Skin epidermis (tissue), 12 donors: Measurements from ENCODE around the gene RPN2.

Source experiments
- H3K27ac ChIP-seq, 21 experiments: fragments of 200-600 bp; sonication (generic) in 11 of 21; one replicate each; pipeline ENCODE4 v1.5.0; 2020; ENCODE audit warnings: mild to moderate bottlenecking in 3 of 21, inconsistent platforms in 2 of 21, moderate library complexity in 2 of 21
- H3K4me3 ChIP-seq, 7 experiments: fragments of 200-600 bp; sonication (generic) in 2 of 7; one replicate each; pipeline ENCODE4 v1.5.0; 2020; ENCODE audit warnings: inconsistent platforms in 2 of 7, mild to moderate bottlenecking in 2 of 7, moderate library complexity in 1 of 7

The RPN2 gene

DNA sequence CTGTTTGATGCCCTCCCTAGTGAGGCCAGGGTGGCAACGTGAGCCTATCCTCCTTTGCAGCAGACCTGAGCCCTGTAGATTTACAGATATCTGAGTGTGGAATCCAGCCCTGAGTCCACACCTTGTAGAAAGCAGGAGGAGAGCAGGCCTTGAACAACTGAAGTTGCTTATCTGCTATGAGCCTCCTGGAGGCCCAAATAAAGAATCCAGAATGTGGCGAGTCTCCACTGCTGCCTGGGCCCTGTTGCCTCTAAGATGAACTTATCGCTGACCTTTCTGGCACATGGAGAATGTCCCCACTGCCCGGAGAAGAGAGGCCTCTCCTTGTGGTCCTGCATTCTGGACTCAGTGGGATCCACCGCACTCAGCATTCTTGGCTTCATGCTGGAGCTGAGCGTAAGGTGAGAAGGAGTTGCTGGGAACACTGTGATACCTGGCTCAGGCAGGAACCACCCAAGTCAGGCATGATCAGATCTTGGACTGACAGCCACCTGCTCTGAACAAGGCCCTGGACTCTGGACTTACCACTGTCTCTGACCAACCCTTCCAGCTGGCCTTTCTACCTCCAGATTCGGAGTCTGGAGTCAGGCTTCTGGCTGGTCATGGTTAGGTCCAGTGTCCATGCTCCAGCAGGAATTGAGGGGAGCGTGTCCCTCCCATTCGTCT lies 104.5 kb downstream of the RPN2 start:
- no peak overlapping the region for H3K27ac ChIP-seq
- no peak overlapping the region for H3K4me3 ChIP-seq

- H3K27ac ChIP-seq, result no peak overlapping the region
- H3K4me3 ChIP-seq, result no peak overlapping the region
Measured at GRCh38 chr20:37284691-37285161, 105.6 kb downstream of the RPN2 start.

- no peak overlapping the region for H3K27ac ChIP-seq
Measured at GRCh38 chr20:37285664-37286374, 106.7 kb downstream of the RPN2 start.

DNA sequence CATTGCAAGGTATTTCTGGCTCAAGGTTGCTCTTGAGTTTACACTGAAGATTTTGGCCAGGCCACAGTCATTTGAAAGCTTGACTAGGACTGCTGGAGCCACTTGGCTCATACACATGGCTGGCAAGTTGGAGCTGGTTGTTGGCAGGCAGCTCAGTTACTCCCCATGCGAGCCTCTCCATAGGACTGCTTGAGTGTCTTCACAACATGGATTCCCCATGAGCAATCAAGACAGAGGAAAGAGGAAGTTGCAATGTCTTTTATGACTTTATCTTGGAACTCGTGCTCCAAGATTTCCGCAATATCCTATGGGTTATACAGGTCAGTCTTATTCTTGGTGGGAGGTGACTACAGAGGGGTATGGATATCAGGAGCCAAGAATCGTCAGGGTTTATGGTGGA lies 109.0 kb downstream of the RPN2 start:
- H3K4me3 ChIP-seq, result no peak overlapping the region
- peak overlapping the region in 12 of 21 experiments; percentile 7 to 99 (median 96) for H3K27ac ChIP-seq

More at GRCh38 chr20:37285664-37286374, 106.7 kb downstream of the RPN2 start:
- no peak overlapping the region for H3K4me3 ChIP-seq

DNA sequence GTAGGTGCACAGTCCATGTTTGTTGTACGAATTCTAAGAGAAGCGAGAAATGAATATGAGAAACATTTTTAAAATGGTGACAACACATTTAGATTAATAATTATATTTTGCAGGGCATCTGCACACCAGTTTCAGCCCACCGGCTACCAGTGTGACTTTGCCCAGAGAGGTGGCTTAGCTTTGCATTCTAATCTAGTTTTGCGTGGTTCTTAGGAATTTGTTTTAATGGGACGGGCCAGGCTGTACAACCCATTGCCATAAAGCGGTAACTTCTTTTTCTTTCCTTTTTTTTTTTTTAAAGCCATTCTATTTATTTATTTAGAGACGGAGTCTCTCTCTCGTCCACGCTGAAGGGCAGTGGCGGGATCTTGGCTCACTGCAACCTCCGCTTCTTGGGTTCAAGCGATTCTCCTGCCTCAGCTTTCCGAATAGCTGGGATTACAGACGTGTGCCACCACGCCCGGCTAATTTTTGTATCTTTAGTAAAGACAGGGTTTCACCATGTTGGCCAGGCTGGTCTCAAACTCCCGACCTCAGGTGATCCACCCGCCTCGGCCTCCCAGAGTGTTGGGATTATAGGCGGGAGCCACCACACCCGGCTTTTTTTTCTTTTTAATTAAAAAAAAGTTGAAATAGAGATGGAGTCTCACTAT lies 111.2 kb downstream of the RPN2 start:
- Histone ChIP-seq H3K27ac (peak overlapping the region in 20 of 21 experiments; percentile 82 to 99 (median 96)), H3K4me3 (peak overlapping the region; percentile 56 to 95 (median 76))
